Stimulated activated CD8-positive, alpha-beta memory T cell treated with anti-CD3 and anti-CD28 coated beads, Interleukin-4, amount 100 ng/mL, for 4 hours (primary cell): ENCODE data around the gene CXADR.
A peak's percentile ranks its signal among the peaks of the same experiment; 100 is the strongest.
"Not testable (repeated sequence)": the region's sequence is repeated elsewhere in the genome, so short reads cannot be mapped to it uniquely, and the experiment has no call there.

Experiments
- DNase-seq, 2 donors: peaks; one replicate each; pipeline ENCODE4 v3.0.0-alpha.2; 2020; ENCODE audit warnings: low read depth in 2 of 2, low spot score in 1 of 2

Gene CXADR

DNA sequence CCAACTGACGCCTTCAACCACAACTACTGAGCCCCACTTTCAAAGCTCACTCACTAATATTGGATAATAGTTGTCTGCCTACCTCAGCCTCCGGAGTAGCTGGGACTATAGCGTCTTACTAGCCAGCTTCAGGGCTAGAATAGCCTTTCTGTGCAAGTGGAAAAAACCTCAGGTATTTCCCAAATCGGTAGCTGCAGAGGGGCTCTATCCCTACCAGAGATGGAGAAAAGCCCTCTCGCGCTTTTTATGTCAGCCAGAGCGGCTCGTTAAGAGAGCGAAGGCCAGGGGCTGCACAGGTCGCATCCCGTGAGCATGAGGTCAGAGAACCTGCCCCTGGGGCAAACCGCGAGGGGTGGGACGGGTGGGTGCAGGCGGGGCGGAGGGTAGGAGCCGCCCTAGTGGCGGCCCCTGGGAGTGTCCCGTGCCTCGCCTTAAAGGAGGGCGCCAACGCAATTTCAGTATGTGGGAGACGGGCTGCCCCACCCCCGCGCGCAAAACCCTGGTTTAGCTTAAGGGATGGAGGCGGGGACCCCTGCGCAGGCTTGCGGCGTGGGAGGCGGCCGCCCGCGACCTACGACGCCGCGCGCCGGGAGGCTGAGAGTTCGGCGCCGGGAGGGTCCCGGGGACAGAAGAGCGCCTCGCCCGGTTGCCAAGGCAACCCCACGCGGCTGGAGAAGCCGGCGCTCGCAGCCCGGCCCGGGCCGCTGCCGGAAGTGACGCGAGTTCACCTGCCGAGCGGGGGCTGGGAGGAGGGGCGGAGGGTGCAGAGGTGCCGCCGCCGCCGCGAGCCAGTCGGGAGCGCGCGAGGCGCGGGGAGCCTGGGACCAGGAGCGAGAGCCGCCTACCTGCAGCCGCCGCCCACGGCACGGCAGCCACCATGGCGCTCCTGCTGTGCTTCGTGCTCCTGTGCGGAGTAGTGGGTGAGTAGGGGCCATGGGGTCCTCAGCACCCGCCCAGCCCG, at the start of gene CXADR:
Gene CXADR, plus strand, starts transcription at position 791 of the 961 bp plus-strand sequence. Its CDS starts 87 bp downstream, at position 878.
- DNase-seq = peak; percentile 28 to 62

- DNase-seq = no peak
Measured at GRCh38 chr21:17466166-17466565, 46.7 kb upstream of the CXADR start.

GRCh38 chr21:17467392-17467791, 45.5 kb upstream of the CXADR start:
- DNase-seq = no peak

DNA sequence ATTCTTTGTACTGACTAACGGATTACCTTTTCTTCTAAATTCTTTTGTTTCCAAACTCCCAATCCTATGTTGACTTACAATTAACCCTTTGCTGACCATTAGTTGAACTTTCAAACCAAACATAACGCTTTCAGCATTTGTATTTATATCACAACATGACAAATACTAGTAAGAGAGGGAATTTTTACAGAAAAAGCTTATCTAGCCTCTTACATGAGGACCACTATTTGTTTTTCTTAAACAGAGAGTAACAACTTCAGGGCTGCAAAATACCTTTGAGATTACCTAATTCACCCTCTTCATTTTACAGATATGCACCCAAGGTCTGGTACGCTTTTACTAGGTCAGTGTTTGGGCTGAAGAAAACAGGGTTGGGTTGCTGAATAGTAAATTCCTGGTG, 45.0 kb upstream of the CXADR start:
- DNase-seq = no peak

DNA sequence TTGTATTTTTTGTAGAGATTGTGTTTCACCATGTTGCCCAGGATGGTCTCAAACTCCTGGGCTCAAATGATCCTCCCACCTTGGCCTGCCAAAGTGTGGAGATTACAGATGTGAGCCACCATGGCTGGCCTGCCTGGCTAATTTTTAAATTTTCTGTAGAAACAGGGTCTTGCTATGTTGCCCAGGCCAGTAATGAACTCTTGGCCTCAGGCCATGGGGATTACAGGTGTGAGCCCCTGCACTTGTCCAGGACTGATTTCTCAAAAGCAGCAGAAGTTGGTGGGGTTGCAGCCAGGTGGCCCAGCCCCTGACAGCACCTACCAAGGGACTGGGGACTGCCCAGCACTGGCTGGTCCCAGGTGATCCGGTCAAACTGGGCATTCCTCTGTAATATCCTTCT, 44.1 kb upstream of the CXADR start:
- DNase-seq = no peak

DNA sequence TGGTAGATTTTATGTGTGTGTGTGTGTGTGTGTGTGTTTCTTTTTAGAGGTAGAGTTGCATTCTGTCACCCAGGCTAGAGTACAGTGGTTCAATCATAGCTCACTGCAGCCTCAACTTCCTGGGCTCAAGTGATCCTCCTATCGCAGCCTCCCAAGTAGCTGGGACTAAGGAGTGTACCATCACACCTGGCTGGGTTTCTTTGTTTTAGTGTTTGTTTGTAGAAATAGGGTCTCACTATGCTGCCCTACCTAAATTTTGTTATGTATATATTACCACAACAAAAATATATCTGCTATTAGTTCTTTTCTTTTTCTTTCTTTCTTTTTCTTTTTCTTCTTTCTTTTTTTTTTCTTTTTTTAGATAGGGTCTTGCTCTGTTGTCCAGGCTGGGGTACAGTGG, 43.1 kb upstream of the CXADR start:
- no peak for DNase-seq

GRCh38 chr21:17472182-17472581, 40.7 kb upstream of the CXADR start:
- no peak for DNase-seq

DNA sequence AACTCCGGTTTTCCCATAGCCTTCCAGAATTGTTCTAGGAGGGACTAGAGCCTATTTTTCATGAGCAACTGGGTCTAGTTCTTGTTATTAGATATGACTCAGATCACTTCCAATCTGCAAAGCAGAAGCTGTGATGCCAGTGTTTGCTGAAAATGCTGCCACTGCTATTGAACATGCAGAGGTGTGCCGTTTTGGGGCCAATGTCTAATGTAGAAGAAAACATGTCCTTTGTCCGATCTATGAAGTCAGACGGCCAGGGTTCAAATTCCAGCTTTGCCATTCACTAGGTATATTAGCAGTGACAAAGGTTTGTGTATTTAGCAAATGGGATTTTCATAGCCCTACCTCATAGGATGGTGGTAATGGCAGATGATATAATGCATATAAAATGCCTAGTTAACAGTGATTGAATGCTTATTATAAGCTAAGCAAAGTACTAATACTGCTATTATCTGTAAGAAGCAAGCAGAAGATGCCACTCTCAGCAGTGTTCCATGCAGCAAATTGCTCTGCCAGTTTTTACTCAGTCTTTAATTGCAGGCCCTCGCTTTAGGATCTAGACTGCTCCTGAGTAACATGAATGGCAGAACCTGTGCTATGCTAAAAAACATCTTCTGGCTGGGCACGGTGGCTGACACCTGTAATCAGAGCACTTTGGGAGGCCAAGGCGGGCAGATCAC, 40.1 kb upstream of the CXADR start:
- DNase-seq = no peak

- no peak for DNase-seq
Measured at GRCh38 chr21:17476006-17476405, 36.8 kb upstream of the CXADR start.

DNA sequence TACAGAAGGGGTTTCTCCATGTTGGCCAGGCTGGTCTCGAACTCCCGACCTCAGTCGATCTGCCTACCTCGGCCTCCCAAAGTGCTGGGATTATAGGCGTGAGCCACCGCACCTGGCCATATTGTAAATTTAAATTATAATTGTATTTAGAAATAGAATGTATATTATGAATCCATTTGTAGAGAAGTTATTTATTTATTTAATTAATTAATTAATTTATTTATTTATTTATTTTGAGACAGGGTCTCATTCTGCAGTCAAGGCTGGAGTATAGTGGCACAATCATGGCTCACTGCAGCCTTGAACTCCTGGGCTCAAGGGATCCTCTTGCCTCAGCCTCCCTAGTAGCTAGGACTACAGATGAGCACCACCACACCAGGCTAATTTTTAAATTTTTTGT, 34.7 kb upstream of the CXADR start:
- DNase-seq = not testable (repeated sequence)

DNA sequence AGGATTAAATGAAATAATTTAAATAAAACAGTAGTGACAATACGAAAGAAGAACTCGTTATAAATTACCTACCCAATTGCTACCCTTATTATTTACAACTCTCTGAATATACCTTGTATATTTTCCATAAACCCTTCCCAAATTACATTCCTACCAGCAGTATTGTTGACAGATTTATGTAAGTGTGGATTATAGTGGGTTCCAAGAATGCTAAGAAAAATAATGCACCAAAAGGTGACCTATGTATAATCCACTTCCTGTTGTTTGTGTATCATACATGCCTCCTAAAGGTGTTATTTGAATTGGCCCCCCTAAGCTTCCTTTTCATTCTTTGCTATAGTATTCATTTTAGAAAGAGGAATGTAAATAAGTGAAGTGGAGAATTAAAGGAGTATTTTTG, 33.2 kb upstream of the CXADR start:
- no peak for DNase-seq

- no peak for DNase-seq
Measured at GRCh38 chr21:17482928-17483327, 29.9 kb upstream of the CXADR start.

GRCh38 chr21:17488620-17489019, 24.2 kb upstream of the CXADR start:
- DNase-seq = no peak

GRCh38 chr21:17489565-17489964, 23.3 kb upstream of the CXADR start:
- DNase-seq = not testable (repeated sequence)

GRCh38 chr21:17491716-17492414, 21.0 kb upstream of the CXADR start:
- DNase-seq = no peak

DNA sequence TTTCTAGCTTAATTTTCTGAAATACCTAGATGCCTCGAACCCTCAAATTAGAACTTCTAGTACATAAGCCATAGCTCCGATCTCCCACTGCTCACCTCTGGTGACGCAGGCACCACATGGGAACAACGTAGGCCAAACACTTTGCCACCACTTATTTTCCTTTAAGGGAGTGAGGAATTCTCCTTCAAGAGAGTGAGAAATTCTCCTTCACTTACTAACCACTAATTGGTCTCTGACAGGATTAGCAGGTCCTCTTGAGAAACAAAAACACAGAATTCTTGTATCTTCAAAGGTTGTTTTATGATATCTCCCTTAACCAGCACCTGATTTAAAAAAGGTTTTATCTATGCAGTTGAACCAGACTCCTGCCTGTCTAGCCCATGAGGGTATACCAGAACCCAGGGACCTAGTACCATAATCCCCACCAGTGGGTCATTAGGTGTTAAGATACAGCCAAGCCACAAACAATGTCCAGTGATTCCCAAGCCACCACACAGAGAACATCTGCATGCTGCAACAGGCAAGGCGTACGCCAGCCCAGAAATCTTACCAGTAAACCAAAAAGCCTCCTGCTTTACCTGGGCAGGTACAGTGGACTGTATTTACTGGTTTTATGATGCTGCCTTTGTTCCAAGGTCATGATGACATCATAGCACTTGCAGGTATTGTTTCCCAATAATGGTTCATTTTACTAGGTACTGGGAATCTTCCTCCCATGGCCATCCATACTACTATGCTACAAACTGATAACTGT, 20.3 kb upstream of the CXADR start:
- no peak for DNase-seq

DNA sequence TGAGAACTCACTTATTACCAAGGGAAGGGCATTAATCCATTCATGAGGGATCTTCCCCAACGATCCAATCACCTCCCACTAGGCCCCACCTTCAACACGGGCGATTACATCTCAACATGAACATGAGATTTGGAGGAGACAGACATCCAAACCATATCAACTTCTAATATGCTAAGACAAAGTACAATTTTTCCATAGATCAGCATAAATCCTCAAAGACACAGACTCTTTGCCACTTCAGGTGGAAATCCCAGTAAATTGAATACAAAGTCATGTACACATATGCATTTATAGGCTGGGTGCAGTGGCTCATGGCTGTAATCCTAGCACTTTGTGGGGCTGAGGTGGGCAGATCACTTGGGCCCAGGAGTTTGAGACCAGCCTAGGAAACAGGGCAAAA, 18.8 kb upstream of the CXADR start:
- DNase-seq = no peak

DNA sequence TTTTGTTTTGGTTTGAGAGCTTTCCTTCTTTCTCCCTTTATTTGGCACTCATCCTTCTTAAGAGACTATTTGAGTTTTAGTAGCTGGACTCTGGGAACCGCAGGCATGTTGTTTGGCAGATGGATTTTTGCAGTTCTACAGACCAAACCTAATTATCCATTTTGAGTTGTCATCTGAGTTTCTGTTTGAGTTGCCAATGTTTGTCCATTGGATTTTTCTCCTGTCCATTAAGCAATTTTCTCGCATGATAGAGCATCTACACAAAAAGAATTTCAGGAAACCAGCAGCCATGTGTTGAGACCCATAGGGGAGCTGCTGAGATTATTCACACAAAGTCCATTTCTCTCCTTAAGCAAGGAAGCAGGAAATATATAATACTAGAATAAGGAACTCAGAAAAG, 17.2 kb upstream of the CXADR start:
- no peak for DNase-seq

DNA sequence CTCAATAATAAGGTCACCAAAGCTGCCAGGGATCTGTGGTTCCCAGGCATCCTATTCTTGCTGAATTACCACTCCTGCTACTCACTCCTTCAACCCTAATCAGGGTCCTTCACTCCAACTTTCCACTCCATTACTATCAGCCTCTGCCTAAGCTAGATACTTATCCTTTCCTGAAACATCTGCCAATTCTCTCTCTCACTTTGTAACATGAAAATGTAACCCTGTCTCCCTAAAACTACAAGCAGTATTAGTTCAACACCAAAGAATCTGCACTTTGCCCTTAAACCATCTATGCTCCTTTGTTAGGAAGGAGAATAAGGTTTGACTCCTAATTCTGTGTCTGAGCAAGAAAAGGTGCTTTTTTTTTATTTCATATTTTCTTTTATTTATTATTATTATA, 15.5 kb upstream of the CXADR start:
- DNase-seq = no peak

GRCh38 chr21:17498586-17498985, 14.3 kb upstream of the CXADR start:
- DNase-seq = no peak
